Ovary (tissue), 9 donors: ENCODE measurements around the gene TPCN2. TPM values are rescaled to one million over a fixed set of nuclear protein-coding genes. Genes with fewer than 3 reads are reported as not detected.

Experiments
- DNase-seq, 5 donors: peaks; one replicate each; pipeline ENCODE4 v3.0.0-alpha.2; 2019 to 2020
- H3K27ac ChIP-seq, 2 donors: fragments of 200-600 bp; one replicate each; pipeline versions ENCODE4 v1.5.1 to v1.8.0; 2019 to 2022
- H3K27me3 ChIP-seq: fragments of 200-600 bp; one replicate; pipeline ENCODE4 v1.8.0; 2022
- H3K36me3 ChIP-seq: fragments of 200-600 bp; sonication (generic); one replicate; pipeline ENCODE4 v1.5.1; 2019
- H3K4me1 ChIP-seq: one replicate; pipeline ENCODE4 v1.8.1; 2013; ENCODE audit warnings: mild to moderate bottlenecking, moderate library complexity; ENCODE audit not compliant: insufficient read depth
- H3K4me3 ChIP-seq: fragments of 200-600 bp; sonication (generic); one replicate; pipeline ENCODE4 v1.5.1; 2017
- H3K9me3 ChIP-seq, 2 donors: fragments of 200-600 bp in 1 of 2; sonication (generic) in 1 of 2; one replicate each; pipeline versions ENCODE4 v1.5.1 to v1.8.1; 2013 to 2019; ENCODE audit warnings: mild to moderate bottlenecking in 1 of 2, moderate library complexity in 1 of 2
- CTCF ChIP-seq, 3 donors: fragments of 450-650 bp in 2 of 3; fragments of 200-600 bp in 1 of 3; IDR thresholded peaks; one replicate each; pipeline versions ENCODE4 v1.5.1 to v1.8.0; 2016 to 2022; ENCODE audit warnings: antibody characterized with exemption in 3 of 3, mild to moderate bottlenecking in 1 of 3
- EP300 ChIP-seq: sonication (generic); formaldehyde crosslinking; IDR thresholded peaks from one replicate; pipeline ENCODE4 v1.6.1; 2017; ENCODE audit warnings: antibody characterized with exemption
- POLR2A ChIP-seq: fragments of 450-650 bp; IDR thresholded peaks from one replicate; pipeline ENCODE4 v1.6.1; 2017; ENCODE audit warnings: antibody characterized with exemption, mild to moderate bottlenecking, moderate library complexity
- WGBS, 3 donors: extraction: QIAGEN DNeasy Blood & Tissue Kit in 1 of 3; methylation state at CpG; one replicate each; pipeline versions ENCODE4 v1.1.5 to v1.1.7; 2013 to 2017; 5-methylcytosine and 5-hydroxymethylcytosine counted together
- intact Hi-C, 4 donors: fragments of 100-400 bp; cut with DNase I; formaldehyde crosslinking; loops; one replicate each; pipeline versions ENCODE4 v1.11.0 to v1.15.1; 2022 to 2023
- polyA plus RNA-seq, 2 donors: library from polyadenylated mRNA; stranded (reverse); fragments of 200-250 nt in 1 of 2; fragments of 350-450 nt in 1 of 2; fragmentation: Illumina TruSeq in 1 of 2; extraction: RNeasy Lipid Tissue Mini Kit (QIAGEN cat#74804) in 1 of 2; gene quantifications; one replicate each; pipeline ENCODE4 v1.2.3, GENCODE V29; 2013 to 2014
- total RNA-seq, 7 donors: library from RNA; depleted of rRNA in 2 of 7; stranded (reverse); fragments of >200 nt in 2 of 7; fragmentation: NEBNext Ultra II Directional in 3 of 7; extraction: Animal tissue kit (Norgen Biotek cat#: 25700) in 3 of 7; gene quantifications; one replicate each; pipeline versions ENCODE4 v1.1.0 to v1.2.4, GENCODE V29; 2016 to 2023
- donor health status: DM: no; HTN: no; CAD: no; lungs with moderate emphysema.
- donor health status: DM: no; HTN: no; CAD: no.
- donor health status: Bipolar disorder and iron deficiency.
- donor health status: DM: yes; HTN: yes; CAD: no.
- donor health status: DM: no; HTN: no; CAD: no.
- donor health status: DM: yes; HTN: yes; CAD: no.

TPCN2 gene
- total and polyA plus RNA-seq, 9 donors = 6.5 to 35.7 (median 23.3) TPM

- Histone ChIP-seq H3K27me3 (no peaks in the 10 kb centered on the region), H3K27ac (no peak overlapping the region), H3K36me3 (no peaks in the 10 kb centered on the region), H3K4me1 (peaks cover 4% of the 10 kb centered on the region), H3K9me3 (no peaks in the 10 kb centered on the region), H3K4me3 (no peak overlapping the region)
- intact Hi-C loops = loop anchor here in 1 of 4 donors (10.0 kb wide), 1 partner anchor 135 kb away; no protein-coding TSS in a partner anchor
- no peak for DNase-seq
- 86 to 96% (median 90%) methylated on average over 7 of the region's 7 CpGs for WGBS, 3 donors
- TF ChIP-seq CTCF (IDR thresholded peaks at IDR 0.05) (no peak), EP300 (no peak), POLR2A (no peak)
Measured at GRCh38 chr11:69059429-69059828, 10.7 kb downstream of the TPCN2 start.

DNA sequence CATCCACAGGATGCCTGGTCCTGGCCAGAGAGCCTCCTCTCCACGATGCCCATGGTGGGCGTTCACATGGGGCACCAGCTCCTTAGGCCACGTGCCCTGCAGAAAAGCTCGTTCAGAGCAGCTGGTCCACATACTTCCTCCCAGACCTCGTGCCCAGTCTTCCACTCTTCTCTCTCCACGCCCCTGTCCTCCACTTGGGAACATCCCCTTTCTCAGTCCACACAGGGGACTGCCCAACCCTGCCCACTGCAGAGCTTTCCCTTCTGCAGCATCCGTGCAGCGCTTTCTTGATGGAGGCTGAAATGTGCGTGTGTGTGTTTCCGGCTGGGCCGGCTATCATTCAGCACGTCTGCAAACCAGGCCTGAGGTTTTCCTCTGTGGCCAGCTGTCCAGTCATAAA lies 11.3 kb downstream of the TPCN2 start:
- intact Hi-C loops = loop anchor here in 1 of 4 donors (10.0 kb wide), 1 partner anchor 135 kb away; no protein-coding TSS in a partner anchor
- no peaks in the 10 kb centered on the region for H3K36me3 ChIP-seq
- no peaks in the 10 kb centered on the region for H3K9me3 ChIP-seq
- H3K4me3 ChIP-seq = no peak overlapping the region
- WGBS, 3 donors = 80 to 86% (median 84%) methylated on average over 12 of the region's 12 CpGs
- DNase-seq = no peak
- H3K27me3 ChIP-seq = no peaks in the 10 kb centered on the region
- TF ChIP-seq CTCF (IDR thresholded peaks at IDR 0.05) (no peak), POLR2A (no peak), EP300 (no peak)
- H3K27ac ChIP-seq = no peak overlapping the region
- H3K4me1 ChIP-seq = peaks cover 10% of the 10 kb centered on the region

DNA sequence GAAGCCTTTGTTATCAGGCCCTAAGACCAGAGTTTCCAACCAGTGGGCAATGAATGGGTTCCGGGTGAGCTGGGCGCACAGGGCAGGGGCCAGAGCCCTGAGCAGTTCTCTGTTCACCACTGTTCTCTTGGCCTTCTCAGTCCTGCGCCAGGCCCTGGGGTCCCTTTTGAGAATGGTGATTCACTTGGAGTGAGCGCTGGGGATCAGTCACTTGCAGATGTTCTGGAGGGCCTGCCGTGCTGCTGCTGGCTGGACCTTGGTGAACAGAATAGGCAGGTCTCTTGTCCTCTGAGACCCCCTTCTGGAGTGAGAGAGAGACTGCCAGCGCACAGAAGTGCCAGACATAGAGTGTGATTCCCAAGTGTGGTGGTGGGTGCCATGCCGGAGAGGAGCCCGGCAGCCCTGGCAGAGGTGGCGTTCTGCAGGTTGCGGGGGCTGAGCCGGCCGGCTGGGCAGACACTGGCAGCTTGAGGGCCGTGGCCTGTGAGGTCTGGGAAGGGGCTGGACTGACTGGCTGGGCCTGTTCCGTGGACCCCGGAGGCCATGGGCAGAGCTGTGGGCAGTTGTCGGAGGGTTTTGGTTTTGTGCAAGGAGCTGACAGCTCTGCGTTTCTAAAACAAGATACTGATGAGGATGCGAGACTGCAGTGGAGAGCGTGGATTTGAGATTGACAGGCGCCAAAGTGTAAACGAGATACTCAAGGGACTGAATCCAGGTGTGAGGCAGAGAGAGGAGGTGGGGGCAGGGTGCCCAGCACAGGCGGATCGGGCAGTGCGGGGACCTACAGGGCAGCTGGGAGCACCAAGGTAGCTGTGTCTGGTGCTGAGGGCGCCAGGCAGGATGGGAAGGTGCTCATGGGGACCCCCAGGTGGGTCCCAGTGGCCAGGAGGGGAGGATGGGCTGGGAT lies 12.3 kb downstream of the TPCN2 start:
- no peak for DNase-seq
- TF ChIP-seq POLR2A = no peak
- TF ChIP-seq EP300 = no peak
- TF ChIP-seq CTCF (IDR thresholded peaks at IDR 0.05) = no peak
- Histone ChIP-seq H3K9me3 (no peaks in the 10 kb centered on the region), H3K4me1 (peaks cover 16% of the 10 kb centered on the region), H3K36me3 (no peaks in the 10 kb centered on the region), H3K27ac (no peak overlapping the region), H3K27me3 (no peaks in the 10 kb centered on the region), H3K4me3 (no peak overlapping the region)
- WGBS, 3 donors = 87 to 93% (median 89%) methylated on average over 25 of the region's 25 CpGs
- intact Hi-C loops = no loop called here

DNA sequence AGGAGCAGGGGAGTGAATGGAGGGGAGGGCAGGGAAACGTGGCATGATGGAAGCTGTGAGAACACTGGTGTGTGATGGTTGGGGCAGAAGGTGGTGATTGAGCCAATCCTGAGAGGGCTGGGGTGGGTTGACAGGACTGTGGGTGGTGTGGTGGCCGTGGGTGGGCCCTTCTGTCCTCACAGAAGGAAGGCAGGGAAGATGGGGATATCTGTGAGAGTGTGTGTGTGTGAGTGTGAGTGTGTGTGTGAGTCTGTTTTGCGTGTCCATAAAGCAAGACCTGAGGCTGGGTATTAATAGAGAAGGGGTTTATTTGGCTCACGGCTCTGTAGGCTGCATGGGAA lies 13.0 kb downstream of the TPCN2 start:
- TF ChIP-seq POLR2A = no peak
- no peak for TF ChIP-seq CTCF (IDR thresholded peaks at IDR 0.05)
- no peak for TF ChIP-seq EP300
- Histone ChIP-seq H3K27me3 (no peaks in the 10 kb centered on the region), H3K9me3 (no peaks in the 10 kb centered on the region), H3K27ac (no peak overlapping the region), H3K4me1 (peaks cover 16% of the 10 kb centered on the region), H3K4me3 (no peak overlapping the region), H3K36me3 (no peaks in the 10 kb centered on the region)
- intact Hi-C loops = no loop called here
- WGBS, 3 donors = 77 to 85% (median 79%) methylated on average over 4 of the region's 4 CpGs
- DNase-seq = no peak
